SK-N-SH (cell line): ENCODE results near the gene BTF3L4. TPM values are rescaled to one million over a fixed set of nuclear protein-coding genes. Genes with fewer than 3 reads are reported as not detected.

Experiments used
- CTCF ChIA-PET: fragments of 300-600, 350-600 bp; formaldehyde crosslinking; extraction: SDS; loops from one replicate; lab custom pipeline; 2021; lab: Yijun Ruan, JAX
- POLR2A ChIA-PET: fragments of 350-600 bp; sonication (Branson Sonifier 250); formaldehyde crosslinking; extraction: SDS; loops from one replicate; lab custom pipeline; 2020; ENCODE audit warnings: antibody characterized with exemption, inconsistent platforms; lab: Yijun Ruan, JAX
- DNase-seq: peaks from one replicate; pipeline ENCODE4 v3.0.0; 2012
- H2AFZ ChIP-seq: fragments of 200-600 bp; sonication (generic); 2 replicates; pipeline ENCODE4 v1.8.1; 2016; ENCODE audit warnings: antibody characterized with exemption, mild to moderate bottlenecking, low read depth
- H3F3A ChIP-seq: fragments of 200-600 bp; sonication (generic); replicated peaks from 2 replicates; pipeline ENCODE3; 2016; ENCODE audit warnings: antibody characterized with exemption, mild to moderate bottlenecking; ENCODE audit not compliant: insufficient read depth
- H3K27ac ChIP-seq, 2 experiments: fragments of 200-500 bp in 1 of 2; fragments of 200-600 bp in 1 of 2; sonication (Bioruptor generic) in 1 of 2; sonication (generic), shearing (Covaris generic) in 1 of 2; 2 replicates each; pipeline versions ENCODE4 v1.5.1 to v1.6.1; 2014 to 2016; ENCODE audit warnings: low read depth in 2 of 2, inconsistent platforms in 1 of 2, low read length in 1 of 2, mild to moderate bottlenecking in 1 of 2, mixed read lengths in 1 of 2
- H3K27me3 ChIP-seq: fragments of 200-600 bp; sonication (generic), shearing (Covaris generic); 2 replicates; pipeline ENCODE4 v1.6.1; 2016; ENCODE audit warnings: mixed run types; ENCODE audit not compliant: insufficient read depth
- H3K36me3 ChIP-seq, 2 experiments: fragments of 200-500 bp in 1 of 2; fragments of 200-600 bp in 1 of 2; sonication (Bioruptor generic) in 1 of 2; sonication (generic) in 1 of 2; replicated peaks in 1 of 2; 2 replicates each; pipeline versions ENCODE3 to v1.5.1; 2014 to 2016; ENCODE audit warnings: low read length in 1 of 2, mild to moderate bottlenecking in 1 of 2; ENCODE audit not compliant: insufficient read depth in 2 of 2, control insufficient read depth in 1 of 2
- H3K4me1 ChIP-seq, 2 experiments: fragments of 200-500 bp in 1 of 2; fragments of 200-600 bp in 1 of 2; sonication (Bioruptor generic) in 1 of 2; sonication (generic), shearing (Covaris generic) in 1 of 2; 2 replicates each; pipeline versions ENCODE4 v1.5.1 to v1.6.1; 2014 to 2016; ENCODE audit warnings: low read depth in 1 of 2, low read length in 1 of 2, mixed run types in 1 of 2; ENCODE audit not compliant: insufficient read depth in 2 of 2, control insufficient read depth in 1 of 2
- H3K4me2 ChIP-seq: fragments of 200-600 bp; sonication (generic), shearing (Covaris generic); 2 replicates; pipeline ENCODE4 v1.6.1; 2017; ENCODE audit warnings: mixed run types
- H3K4me3 ChIP-seq, 2 experiments: fragments of 200-500 bp in 1 of 2; fragments of 200-600 bp in 1 of 2; sonication (Bioruptor generic) in 1 of 2; sonication (generic), shearing (Covaris generic) in 1 of 2; 2 replicates each; pipeline versions ENCODE4 v1.5.1 to v1.8.1; 2014 to 2016; ENCODE audit warnings: low read depth in 2 of 2, inconsistent platforms in 1 of 2, low read length in 1 of 2, mild to moderate bottlenecking in 1 of 2, mixed read lengths in 1 of 2, moderate library complexity in 1 of 2
- H3K79me2 ChIP-seq: fragments of 200-600 bp; sonication (generic); 2 replicates; pipeline ENCODE4 v1.8.1; 2017; ENCODE audit warnings: mild to moderate bottlenecking; ENCODE audit not compliant: insufficient read depth
- H3K9ac ChIP-seq: fragments of 200-600 bp; sonication (generic); 2 replicates; pipeline ENCODE4 v1.6.1; 2017; ENCODE audit warnings: mixed run types
- H3K9me2 ChIP-seq: fragments of 200-600 bp; sonication (generic); 2 replicates; pipeline ENCODE4 v1.6.1; 2017; ENCODE audit warnings: mixed run types
- H3K9me3 ChIP-seq: fragments of 200-600 bp; sonication (generic); 2 replicates; pipeline ENCODE4 v1.6.1; 2017; ENCODE audit warnings: mixed run types, mild to moderate bottlenecking, moderate library complexity
- H4K20me1 ChIP-seq: fragments of 200-600 bp; sonication (generic); 2 replicates; pipeline ENCODE4 v1.6.1; 2017; ENCODE audit warnings: mild to moderate bottlenecking, mixed run types; ENCODE audit not compliant: insufficient read depth
- FOSL2 ChIP-seq: IDR thresholded peaks from 2 replicates; pipeline ENCODE4 v1.4.0; 2012; ENCODE audit warnings: low read depth, mild to moderate bottlenecking, moderate library complexity, borderline replicate concordance
- FOXJ3 ChIP-seq: sonication (generic); formaldehyde crosslinking; IDR thresholded peaks from 2 replicates; pipeline ENCODE4 v1.5.1; 2020; ENCODE audit warnings: mild to moderate bottlenecking, missing genetic modification reagents
- GABPA ChIP-seq: IDR thresholded peaks from 2 replicates; pipeline ENCODE4 v1.4.0; 2012; ENCODE audit warnings: low read depth, mild to moderate bottlenecking
- GATA2 ChIP-seq: sonication (generic); formaldehyde crosslinking; IDR thresholded peaks from 2 replicates; pipeline ENCODE4 v1.5.0; 2020; ENCODE audit warnings: mild to moderate bottlenecking, missing genetic modification reagents
- JUND ChIP-seq: IDR thresholded peaks from 2 replicates; pipeline ENCODE4 v1.4.0; 2012
- RAD21 ChIP-seq: IDR thresholded peaks from 2 replicates; pipeline ENCODE4 v1.6.1; 2012; ENCODE audit warnings: mild to moderate bottlenecking, low read length
- WGBS: methylation state at CpG from one replicate; pipeline ENCODE4 v1.1.6; 2017; ENCODE audit warnings: low lambda C conversion rate; 5-methylcytosine and 5-hydroxymethylcytosine counted together
- polyA plus RNA-seq, 3 experiments: library from polyadenylated mRNA; depleted of rRNA; stranded (reverse); fragments of >200 nt; gene quantifications; 2 replicates each; pipeline ENCODE4 v1.2.3, GENCODE V29; 2012
- TF ChIP-seq, protein P1 (sequence below): IDR thresholded peaks from 2 replicates; pipeline ENCODE4 v1.6.1; 2012; ENCODE audit warnings: mild to moderate bottlenecking, low read depth, low read length, moderate library complexity

The BTF3L4 gene
- polyA plus RNA-seq, 1 of the 3 experiments (the other 2 are of a cell fraction) = 26.1 TPM

- H3K9ac ChIP-seq = peak overlapping the region; percentile 30; the same call in 1 of the 2 replicates
- no peaks in the 10 kb centered on the region for H4K20me1 ChIP-seq
- CTCF ChIA-PET = interaction anchor here (1.5 to 1.7 kb wide), 3 partner anchors 13 to 157 kb away, joined by 3 to 16 read pairs (median 5); no protein-coding TSS in a partner anchor
- WGBS = 79% methylated on average over 5 of the region's 5 CpGs
- peak overlapping the region; percentile 18; the same call in 1 of the 2 replicates for H3K4me2 ChIP-seq
- no peaks in the 10 kb centered on the region for H3K9me3 ChIP-seq
- no peak overlapping the region for H3K4me3 ChIP-seq
- H3K27me3 ChIP-seq = no peaks in the 10 kb centered on the region
- peaks cover 4 to 19% of the 10 kb centered on the region in 2 experiments for H3K4me1 ChIP-seq
- DNase-seq = no peak
- POLR2A ChIA-PET = no interaction called here
- H3F3A ChIP-seq = peaks cover 25% of the 10 kb centered on the region
- peak overlapping the region; percentile 50 for H2AFZ ChIP-seq
- no peak for TF ChIP-seq JUND
- no peak for TF ChIP-seq RAD21
- TF ChIP-seq FOXJ3 (CRISPR knock-in tag) = no peak
- TF ChIP-seq GATA2 (CRISPR knock-in tag) = no peak
- peak; percentile 28; the same call in 1 of the 2 replicates for TF ChIP-seq FOSL2
- TF ChIP-seq, protein P1, sequence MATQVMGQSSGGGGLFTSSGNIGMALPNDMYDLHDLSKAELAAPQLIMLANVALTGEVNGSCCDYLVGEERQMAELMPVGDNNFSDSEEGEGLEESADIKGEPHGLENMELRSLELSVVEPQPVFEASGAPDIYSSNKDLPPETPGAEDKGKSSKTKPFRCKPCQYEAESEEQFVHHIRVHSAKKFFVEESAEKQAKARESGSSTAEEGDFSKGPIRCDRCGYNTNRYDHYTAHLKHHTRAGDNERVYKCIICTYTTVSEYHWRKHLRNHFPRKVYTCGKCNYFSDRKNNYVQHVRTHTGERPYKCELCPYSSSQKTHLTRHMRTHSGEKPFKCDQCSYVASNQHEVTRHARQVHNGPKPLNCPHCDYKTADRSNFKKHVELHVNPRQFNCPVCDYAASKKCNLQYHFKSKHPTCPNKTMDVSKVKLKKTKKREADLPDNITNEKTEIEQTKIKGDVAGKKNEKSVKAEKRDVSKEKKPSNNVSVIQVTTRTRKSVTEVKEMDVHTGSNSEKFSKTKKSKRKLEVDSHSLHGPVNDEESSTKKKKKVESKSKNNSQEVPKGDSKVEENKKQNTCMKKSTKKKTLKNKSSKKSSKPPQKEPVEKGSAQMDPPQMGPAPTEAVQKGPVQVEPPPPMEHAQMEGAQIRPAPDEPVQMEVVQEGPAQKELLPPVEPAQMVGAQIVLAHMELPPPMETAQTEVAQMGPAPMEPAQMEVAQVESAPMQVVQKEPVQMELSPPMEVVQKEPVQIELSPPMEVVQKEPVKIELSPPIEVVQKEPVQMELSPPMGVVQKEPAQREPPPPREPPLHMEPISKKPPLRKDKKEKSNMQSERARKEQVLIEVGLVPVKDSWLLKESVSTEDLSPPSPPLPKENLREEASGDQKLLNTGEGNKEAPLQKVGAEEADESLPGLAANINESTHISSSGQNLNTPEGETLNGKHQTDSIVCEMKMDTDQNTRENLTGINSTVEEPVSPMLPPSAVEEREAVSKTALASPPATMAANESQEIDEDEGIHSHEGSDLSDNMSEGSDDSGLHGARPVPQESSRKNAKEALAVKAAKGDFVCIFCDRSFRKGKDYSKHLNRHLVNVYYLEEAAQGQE = no peak
- no peak for TF ChIP-seq GABPA
- peak overlapping the region in 1 of 2 experiments; percentile 89; a peak in 2 of 4 replicates for H3K27ac ChIP-seq
- H3K36me3 ChIP-seq = no peaks in the 10 kb centered on the region
- H3K79me2 ChIP-seq = peaks cover 26% of the 10 kb centered on the region
- H3K9me2 ChIP-seq = no peaks in the 10 kb centered on the region
Observed at GRCh38 chr1:52139817-52140540, 83.9 kb downstream of the BTF3L4 start.

Other genes starting within 250 kb of the BTF3L4 start
- gene NRDC, start 177.6 kb upstream of the BTF3L4 start, polyA plus RNA-seq (2012; rRNA removed) = 83.9 and 84.8 TPM in 2 replicates
- 10.2 and 12.4 TPM in 2 replicates for gene RAB3B, start 65.6 kb upstream of the BTF3L4 start, polyA plus RNA-seq (2012; rRNA removed)
- 13.7 and 13.9 TPM in 2 replicates for gene KTI12, start 22.5 kb upstream of the BTF3L4 start, polyA plus RNA-seq (2012; rRNA removed)
- gene TXNDC12, start 1.1 kb upstream of the BTF3L4 start, polyA plus RNA-seq (2012; rRNA removed) = 37.2 and 42.2 TPM in 2 replicates
- 4.1 and 5.4 TPM in 2 replicates for gene ZFYVE9, start 85.8 kb downstream of the BTF3L4 start, polyA plus RNA-seq (2012; rRNA removed)